Articular chondrocyte of knee joint (primary cell): Measurements from ENCODE around the gene GARIN1A. TPM values are rescaled to one million over a fixed set of nuclear protein-coding genes. Genes with fewer than 3 reads are reported as not detected.

Experiments used
- small RNA-seq: library from RNA; depleted of rRNA; stranded (forward); fragments of <200 nt; gene quantifications from one replicate; pipeline ENCODE3, GENCODE V24; 2012
- total RNA-seq: library from RNA; depleted of rRNA; stranded (reverse); fragments of >200 nt; gene quantifications from 2 replicates; pipeline ENCODE4 v1.2.3, GENCODE V29; 2012

Gene GARIN1A
- 2.2 and 2.7 TPM in 2 replicates for total RNA-seq

GRCh38 chr7:128671992-128672391 lies at the start of gene GARIN1A:
Gene GARIN1A, plus strand, starts transcription at chr7:128672292. Its CDS starts 106 bp downstream, at chr7:128672398.

Small RNA genes lying within 50 kb of the gene (small RNA-seq; reads per million reads assigned to genes)
- gene RNA5SP242 (0.69 reads per million, percentile 25 among the genes with 10 or more reads in this experiment), gene RNA5SP243 (not detected), gene RNU6-177P (not detected)

Other genes starting within 250 kb of the GARIN1A start
- 12.2 and 14.1 TPM in 2 replicates for gene HILPDA, start 216.4 kb upstream of the GARIN1A start, total RNA-seq
- gene METTL2B, start 195.5 kb upstream of the GARIN1A start, total RNA-seq: 29.9 and 35.1 TPM in 2 replicates
- 900 and 918 TPM in 2 replicates for gene CALU, start 67.1 kb downstream of the GARIN1A start, total RNA-seq
- gene OPN1SW, start 103.5 kb downstream of the GARIN1A start, total RNA-seq: not detected in 2 replicates
- gene CCDC136, start 119.7 kb downstream of the GARIN1A start, total RNA-seq: 4.6 and 7.1 TPM in 2 replicates
- 18.4 and 30.6 TPM in 2 replicates for gene FLNC, start 158.1 kb downstream of the GARIN1A start, total RNA-seq
- 55.7 and 68.1 TPM in 2 replicates for gene ATP6V1F, start 190.6 kb downstream of the GARIN1A start, total RNA-seq
- gene KCP, start 238.4 kb downstream of the GARIN1A start, total RNA-seq: not detected in 2 replicates